HepG2 (cell line): ENCODE measurements around the gene DIABLO. TPM values are rescaled to one million over a fixed set of nuclear protein-coding genes. Genes with fewer than 3 reads are reported as not detected.

Source experiments
- ARID5B ChIP-seq: IDR thresholded peaks from 2 replicates; pipeline ENCODE4 v1.4.0; 2020; ENCODE audit warnings: mild to moderate bottlenecking, missing genetic modification reagents
- ESRRA ChIP-seq: sonication (generic); formaldehyde crosslinking; IDR thresholded peaks from 2 replicates; pipeline ENCODE4 v1.5.1; 2020; ENCODE audit warnings: mild to moderate bottlenecking, low read depth, missing genetic modification reagents
- FOXO1 ChIP-seq: sonication (generic); formaldehyde crosslinking; IDR thresholded peaks from 2 replicates; pipeline ENCODE4 v1.4.0; 2020; ENCODE audit warnings: missing genetic modification reagents
- GPBP1L1 ChIP-seq: sonication (generic); formaldehyde crosslinking; IDR thresholded peaks from 2 replicates; pipeline ENCODE4 v1.5.0; 2020; ENCODE audit warnings: mild to moderate bottlenecking, missing genetic modification reagents
- HDAC6 ChIP-seq: fragments of 200-600 bp; sonication (generic); IDR thresholded peaks from 2 replicates; pipeline ENCODE4 v1.7.0; 2017; ENCODE audit warnings: mild to moderate bottlenecking, antibody characterized with exemption, low read length, low read depth
- HNRNPLL ChIP-seq: fragments of 200-400 bp; formaldehyde crosslinking; IDR thresholded peaks from 2 replicates; pipeline ENCODE4 v1.6.1; 2017; ENCODE audit warnings: mild to moderate bottlenecking, low read depth, low read length; ENCODE audit not compliant: poor library complexity, severe bottlenecking
- KMT2A ChIP-seq: sonication (generic); formaldehyde crosslinking; IDR thresholded peaks from 2 replicates; pipeline ENCODE4 v1.4.0; 2020; ENCODE audit warnings: missing genetic modification reagents
- NCOA5 ChIP-seq: sonication (generic); formaldehyde crosslinking; IDR thresholded peaks from 2 replicates; pipeline ENCODE4 v1.4.0; 2020; ENCODE audit warnings: missing genetic modification reagents
- PATZ1 ChIP-seq: sonication (generic); formaldehyde crosslinking; IDR thresholded peaks from 2 replicates; pipeline ENCODE4 v1.4.0; 2020; ENCODE audit warnings: missing genetic modification reagents
- PAX8 ChIP-seq: sonication (generic); formaldehyde crosslinking; IDR thresholded peaks from 2 replicates; pipeline ENCODE4 v1.8.0; 2022; ENCODE audit warnings: mild to moderate bottlenecking, missing genetic modification reagents, borderline replicate concordance
- RXRA ChIP-seq: sonication (generic); formaldehyde crosslinking; IDR thresholded peaks from 2 replicates; pipeline ENCODE4 v1.5.1; 2020; ENCODE audit warnings: missing genetic modification reagents
- SALL1 ChIP-seq: sonication (generic); formaldehyde crosslinking; IDR thresholded peaks from 2 replicates; pipeline ENCODE4 v1.8.0; 2022; ENCODE audit warnings: mild to moderate bottlenecking, missing genetic modification reagents
- ZNF235 ChIP-seq: sonication (generic); formaldehyde crosslinking; IDR thresholded peaks from 2 replicates; pipeline ENCODE4 v1.8.1; 2023; ENCODE audit warnings: mild to moderate bottlenecking, missing genetic modification reagents, borderline replicate concordance
- ZNF451 ChIP-seq: sonication (generic); formaldehyde crosslinking; IDR thresholded peaks from 2 replicates; pipeline ENCODE4 v1.5.0; 2020; ENCODE audit warnings: mild to moderate bottlenecking, missing genetic modification reagents
- ZNF552 ChIP-seq: sonication (generic); formaldehyde crosslinking; IDR thresholded peaks from 2 replicates; pipeline ENCODE4 v1.9.0; 2022; ENCODE audit warnings: missing genetic modification reagents, mild to moderate bottlenecking, borderline replicate concordance
- ZNF687 ChIP-seq: sonication (generic); formaldehyde crosslinking; IDR thresholded peaks from 2 replicates; pipeline ENCODE4 v1.5.1; 2020; ENCODE audit warnings: mild to moderate bottlenecking, missing genetic modification reagents, moderate library complexity
- polyA plus RNA-seq, 8 experiments: library from polyadenylated mRNA; depleted of rRNA in 3 of 8; stranded (reverse) in 7 of 8; unstranded in 1 of 8; fragments of >200 nt; fragmentation: Illumina TruSeq in 4 of 8; extraction: Trizol in 4 of 8; gene quantifications; 2 replicates each; pipeline versions ENCODE4 v1.2.1 to v1.2.3, GENCODE V29; 2011 to 2016; ENCODE audit warnings: low read depth in 4 of 8, missing spikeins in 1 of 8, mixed read lengths in 1 of 8; ENCODE audit not compliant: insufficient read depth in 1 of 8
- total RNA-seq, 5 experiments: library from RNA; depleted of rRNA; stranded (reverse); fragments of >200 nt; fragmentation: Illumina TruSeq; extraction: Trizol; gene quantifications; 2 replicates each; pipeline ENCODE4 v1.2.3, GENCODE V29; 2016; ENCODE audit warnings: low read depth in 1 of 5

Gene DIABLO
- total and polyA plus RNA-seq, 2 of the 13 experiments (the other 11 are each of a cell fraction or from before 2014, with no cell fraction given) = 20.7 to 70.9 TPM

- TF ChIP-seq RXRA (CRISPR knock-in tag) (0 out of 2 replicates have a peak, but pooled peaks have one; percentile 30), PAX8 (CRISPR knock-in tag) (no peak), NCOA5 (CRISPR knock-in tag) (no peak), ZNF687 (CRISPR knock-in tag) (peak; percentile 81), HDAC6 (no peak), GPBP1L1 (CRISPR knock-in tag) (no peak), ZNF552 (no peak), ZNF235 (CRISPR knock-in tag) (no peak), KMT2A (CRISPR knock-in tag) (no peak), ARID5B (CRISPR knock-in tag) (0 out of 2 replicates have a peak, but pooled peaks have one; percentile 9), HNRNPLL (peak; percentile 6), ZNF451 (CRISPR knock-in tag) (no peak), PATZ1 (CRISPR knock-in tag) (0 out of 2 replicates have a peak, but pooled peaks have one; percentile 32), SALL1 (CRISPR knock-in tag) (0 out of 2 replicates have a peak, but pooled peaks have one; percentile 34), ESRRA (CRISPR knock-in tag) (no peak), FOXO1 (CRISPR knock-in tag) (no peak)
These were observed 25.2 kb downstream of the DIABLO start (continued) for GRCh38 chr12:122200541-122201175.
